ENCODE results near the gene MAML3. TPM values are rescaled to one million over a fixed set of nuclear protein-coding genes. Genes with fewer than 3 reads are reported as not detected.

MAML3 gene
- total RNA-seq, 4 donors from 2014 or later = 21.2 to 28.4 (median 22.1) TPM

DNA sequence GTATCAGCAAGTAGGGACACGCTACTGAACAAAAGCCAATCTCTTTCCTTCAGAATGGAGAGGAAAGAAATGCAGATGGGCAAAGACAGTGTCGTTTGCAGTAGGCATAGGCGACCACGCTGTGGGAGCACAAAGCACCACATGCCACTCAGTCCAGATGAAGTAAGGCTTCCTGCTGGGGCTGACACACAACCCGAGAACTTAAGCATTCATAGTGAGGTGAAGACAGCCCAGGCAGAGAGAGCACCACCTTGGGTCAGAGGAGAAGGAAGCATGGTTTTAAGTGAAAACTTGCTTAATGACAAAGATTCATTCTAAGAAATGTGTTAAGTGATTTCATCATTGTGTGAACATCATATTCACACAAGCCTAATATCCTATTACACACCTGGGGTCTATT is 249.6 kb downstream of the MAML3 start:
- intact Hi-C loops (cut with DNase I; ENCODE audit: low total_unique reads) = no loop called here

GRCh38 chr4:139903845-139904244 is 250.1 kb downstream of the MAML3 start:
- TF ChIP-seq CTCF (IDR thresholded peaks at IDR 0.05) (no peak), POLR2A (IDR thresholded peaks at IDR 0.05) (no peak)
- WGBS, 2 donors = 95 to 100% methylated on average over 2 of the region's 2 CpGs
- intact Hi-C loops (cut with DNase I; ENCODE audit: low total_unique reads) = no loop called here
- H3K4me3 ChIP-seq (ENCODE audit: low read depth, poor library complexity, severe bottlenecking) = no peak overlapping the region
- DNase-seq (ENCODE audit: low spot score in 2 of 2) = no peak

More for the DNA sequence above, 249.6 kb downstream of the MAML3 start:
- DNase-seq (ENCODE audit: low spot score in 2 of 2) = no peak
- H3K4me3 ChIP-seq (ENCODE audit: low read depth, poor library complexity, severe bottlenecking) = no peak overlapping the region
- WGBS, 2 donors = 78 to 81% methylated on average over 5 of the region's 5 CpGs
- no peak for TF ChIP-seq CTCF (IDR thresholded peaks at IDR 0.05)
- no peak for TF ChIP-seq POLR2A (IDR thresholded peaks at IDR 0.05)

DNA sequence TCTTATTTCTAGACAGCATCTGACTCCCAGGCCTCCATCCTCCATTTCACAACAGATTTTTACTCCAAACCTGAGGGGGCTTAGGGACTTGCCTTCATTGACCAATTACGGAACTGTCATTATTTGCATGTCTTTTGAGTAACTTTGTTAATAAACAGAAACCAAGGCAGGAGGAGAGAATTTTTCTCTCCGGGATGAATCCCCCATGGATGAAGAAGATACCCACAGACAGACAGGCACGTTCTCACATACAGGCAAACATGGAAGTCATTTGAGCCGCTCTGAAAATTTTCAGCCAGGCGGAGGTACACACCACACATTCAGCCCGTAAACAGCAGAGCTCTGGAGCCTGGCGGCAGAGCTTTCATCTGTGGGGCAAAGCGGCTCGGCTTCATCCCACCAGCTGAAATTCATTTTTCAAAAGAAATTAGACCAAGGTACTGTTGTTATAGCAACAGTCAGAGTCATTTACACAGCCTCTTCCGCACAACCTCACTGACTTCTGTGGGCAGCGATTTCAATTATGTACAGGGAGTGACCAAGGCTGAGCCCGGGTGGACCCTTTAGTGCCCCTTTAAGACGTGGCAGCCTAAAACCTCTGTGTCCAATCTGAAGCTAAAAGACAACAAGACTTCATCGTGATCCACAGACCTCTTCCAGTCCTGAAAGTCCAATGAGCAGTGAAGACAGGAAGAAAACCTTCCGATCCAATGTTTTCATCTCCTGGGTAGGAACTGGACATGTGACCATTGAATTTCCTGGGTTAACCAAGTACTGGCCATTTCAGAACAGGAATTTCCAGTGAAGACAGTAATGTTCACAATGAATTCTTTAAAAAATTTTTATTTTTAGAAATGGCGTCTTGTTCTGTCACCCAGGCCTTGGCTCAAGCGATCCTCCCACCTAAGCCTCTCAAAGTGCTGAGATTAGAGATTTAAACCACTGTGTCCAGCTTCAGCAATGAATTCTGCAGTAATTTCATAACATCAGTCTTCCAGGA is 251.4 kb downstream of the MAML3 start:
- no peak for TF ChIP-seq POLR2A (IDR thresholded peaks at IDR 0.05)
- no peak for TF ChIP-seq CTCF (IDR thresholded peaks at IDR 0.05)
- intact Hi-C loops (cut with DNase I; ENCODE audit: low total_unique reads) = no loop called here

DNA sequence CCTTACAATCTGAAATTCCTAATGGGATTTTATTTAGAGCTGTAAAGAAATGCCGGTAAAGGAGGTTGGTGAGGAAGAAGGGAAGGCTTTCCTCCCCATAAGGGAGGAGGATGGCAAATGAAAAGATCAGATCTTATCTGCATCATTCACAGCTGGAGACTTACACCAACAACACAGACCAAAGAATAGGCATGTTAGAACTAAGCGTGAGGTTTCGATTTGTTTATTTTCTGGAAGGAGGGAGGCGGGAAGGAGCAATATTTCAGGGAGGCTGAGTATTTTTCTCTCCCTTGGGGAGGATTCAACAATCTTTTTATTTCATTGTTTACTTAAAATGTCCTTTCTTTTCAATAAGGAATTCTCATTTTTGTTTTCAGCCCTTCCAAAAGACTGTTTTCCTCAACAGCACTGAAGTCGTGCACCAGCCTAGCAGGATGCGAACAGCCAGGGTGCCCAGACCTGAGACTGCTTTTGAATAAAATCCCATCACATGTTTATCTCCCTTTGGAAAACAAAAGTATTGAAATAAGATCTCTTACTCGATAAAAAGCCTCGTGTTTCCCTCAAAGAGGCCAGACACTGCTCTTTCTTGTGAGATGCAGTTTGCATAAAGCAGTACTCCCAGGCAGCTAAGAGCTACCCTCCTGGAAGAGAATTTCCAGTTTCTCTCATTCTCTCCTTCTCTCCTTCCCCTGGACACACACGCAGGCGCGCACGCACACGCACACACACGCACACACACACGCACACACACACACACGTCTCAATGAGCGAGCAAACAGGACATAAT is 252.3 kb downstream of the MAML3 start:
- intact Hi-C loops (cut with DNase I; ENCODE audit: low total_unique reads) = no loop called here
- no peak for DNase-seq (ENCODE audit: low spot score in 2 of 2)
- TF ChIP-seq POLR2A (IDR thresholded peaks at IDR 0.05) = no peak
- no peak for TF ChIP-seq CTCF (IDR thresholded peaks at IDR 0.05)
- H3K4me3 ChIP-seq (ENCODE audit: low read depth, poor library complexity, severe bottlenecking) = no peak overlapping the region
- WGBS, 2 donors = 17% methylated on average over 17 of the region's 17 CpGs

More for the DNA sequence above, 251.4 kb downstream of the MAML3 start:
- no peak overlapping the region for H3K4me3 ChIP-seq (ENCODE audit: low read depth, poor library complexity, severe bottlenecking)
- DNase-seq (ENCODE audit: low spot score in 2 of 2) = no peak
- WGBS, 2 donors = 75 to 79% methylated on average over 16 to 17 of the region's 17 CpGs

DNA sequence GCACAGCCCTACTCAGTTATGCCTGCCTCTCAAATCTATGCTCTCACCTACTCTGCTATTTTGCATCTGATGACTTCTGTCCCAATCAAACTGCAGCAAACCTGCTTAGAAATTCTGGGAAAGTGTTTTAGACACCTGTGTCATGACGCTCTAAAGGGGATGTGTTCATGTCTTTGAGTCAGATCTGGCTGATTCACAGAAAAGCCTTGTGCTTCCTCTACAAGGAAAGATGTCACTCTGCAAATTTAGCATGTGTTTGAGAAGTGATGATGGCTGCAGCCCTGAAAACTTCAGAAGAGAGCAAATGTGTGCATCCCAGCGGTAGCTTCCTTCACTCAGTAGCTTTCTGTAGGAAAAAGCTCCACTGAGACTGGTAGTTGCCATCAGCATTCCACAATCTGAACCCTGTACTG is 253.0 kb downstream of the MAML3 start:
- intact Hi-C loops (cut with DNase I; ENCODE audit: low total_unique reads) = no loop called here
- no peak for DNase-seq (ENCODE audit: low spot score in 2 of 2)
- H3K4me3 ChIP-seq (ENCODE audit: low read depth, poor library complexity, severe bottlenecking) = no peak overlapping the region
- WGBS, 2 donors = 58 to 66% methylated on average over 2 of the region's 2 CpGs
- TF ChIP-seq POLR2A (IDR thresholded peaks at IDR 0.05) (no peak), CTCF (IDR thresholded peaks at IDR 0.05) (no peak)

Data from lower leg skin (tissue), 4 donors.